Measurements from ENCODE around the gene FUNDC2. TPM values are rescaled to one million over a fixed set of nuclear protein-coding genes. Genes with fewer than 3 reads are reported as not detected.

FUNDC2 gene
- polyA plus RNA-seq, 1 donor: 94.9 TPM

GRCh38 chrX:155020591-155020990, 6.1 kb upstream of the FUNDC2 start:
- Histone ChIP-seq H3K4me3 (ENCODE audit: low read length) (no peak overlapping the region), H3K9me3 (ENCODE audit: control insufficient read depth, low read depth, low read length) (no peaks in the 10 kb centered on the region), H3K27me3 (ENCODE audit: control insufficient read depth, insufficient read depth, low read length) (no peaks in the 10 kb centered on the region), H3K27ac (ENCODE audit: low read length) (no peak overlapping the region), H3K4me1 (ENCODE audit: control insufficient read depth, insufficient read depth, low read length) (peaks cover 4% of the 10 kb centered on the region), H3K36me3 (ENCODE audit: control insufficient read depth, insufficient read depth, low read length) (no peaks in the 10 kb centered on the region)
- no CpG with 5 or more reads among the region's 3 CpGs for WGBS (ENCODE audit: insufficient coverage, low lambda C conversion rate)
- DNase-seq: no peak

- WGBS (ENCODE audit: insufficient coverage, low lambda C conversion rate): no CpG with 5 or more reads among the region's 1 CpG
- no peaks in the 10 kb centered on the region for H3K27me3 ChIP-seq (ENCODE audit: control insufficient read depth, insufficient read depth, low read length)
- no peak for DNase-seq
- no peak within 1 kb of the TSS for H3K27ac ChIP-seq (ENCODE audit: low read length)
- H3K36me3 ChIP-seq (ENCODE audit: control insufficient read depth, insufficient read depth, low read length): no peaks in the 10 kb centered on the region
- no peak within 1 kb of the TSS for H3K4me3 ChIP-seq (ENCODE audit: low read length)
- peaks cover 4% of the 10 kb centered on the region for H3K4me1 ChIP-seq (ENCODE audit: control insufficient read depth, insufficient read depth, low read length)
- no peaks in the 10 kb centered on the region for H3K9me3 ChIP-seq (ENCODE audit: control insufficient read depth, low read depth, low read length)
These were observed 4.1 kb upstream of the FUNDC2 start, which contains the start of gene F8 for GRCh38 chrX:155022585-155022984. TSS of gene F8 (minus strand) at chrX:155022723. CDS start at chrX:155022552, 171 bp downstream.

DNA sequence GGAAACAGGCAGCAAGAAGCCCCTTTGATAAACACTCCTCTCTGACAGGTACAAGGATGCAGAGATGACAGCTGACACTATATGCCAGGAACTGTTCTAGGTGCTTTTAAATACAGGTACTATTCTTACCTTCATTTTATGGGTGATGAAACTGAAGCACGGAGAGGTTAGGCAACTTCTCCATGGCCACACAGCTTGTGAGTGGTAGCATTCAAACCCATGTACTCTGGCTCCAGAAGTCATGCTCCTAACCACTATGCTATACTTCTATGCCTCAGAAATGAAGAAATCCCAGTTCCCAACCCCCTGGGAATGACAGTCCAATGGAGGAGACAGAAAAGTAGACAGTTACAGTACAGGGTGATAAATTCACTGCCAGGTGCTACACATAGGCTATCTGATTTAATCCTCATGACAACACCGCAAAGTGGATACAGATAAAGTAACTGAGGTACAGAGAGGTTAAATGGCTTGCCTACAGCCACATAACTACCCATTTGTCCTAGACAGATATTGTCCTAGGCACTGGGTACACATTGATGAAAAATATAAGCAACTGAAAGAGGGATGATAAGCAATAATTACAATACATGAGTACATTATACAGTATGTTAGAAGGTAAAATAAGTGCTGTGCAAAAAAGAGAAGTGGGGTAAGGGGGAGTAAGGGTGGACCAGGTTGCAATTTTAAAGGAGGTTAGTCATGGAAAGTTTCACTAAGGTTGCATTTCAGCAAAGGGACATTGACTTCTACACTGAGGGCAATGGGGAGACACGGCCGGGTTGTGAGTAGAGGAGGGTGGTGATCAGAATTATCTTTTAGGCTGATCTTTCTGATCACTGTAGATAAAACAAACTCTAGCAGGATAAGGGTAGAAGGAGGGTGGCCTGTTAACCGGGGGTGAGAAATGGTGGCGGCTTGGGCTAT, 2.5 kb upstream of the FUNDC2 start:
- Histone ChIP-seq H3K36me3 (ENCODE audit: control insufficient read depth, insufficient read depth, low read length) (no peaks in the 10 kb centered on the region), H3K4me1 (ENCODE audit: control insufficient read depth, insufficient read depth, low read length) (peaks cover 9% of the 10 kb centered on the region), H3K9me3 (ENCODE audit: control insufficient read depth, low read depth, low read length) (no peaks in the 10 kb centered on the region), H3K4me3 (ENCODE audit: low read length) (no peak overlapping the region), H3K27me3 (ENCODE audit: control insufficient read depth, insufficient read depth, low read length) (no peaks in the 10 kb centered on the region), H3K27ac (ENCODE audit: low read length) (no peak overlapping the region)
- DNase-seq: no peak
- WGBS (ENCODE audit: insufficient coverage, low lambda C conversion rate): no CpG with 5 or more reads among the region's 6 CpGs

GRCh38 chrX:155026420-155026726, 271 bp upstream of the FUNDC2 start:
- H3K27ac ChIP-seq (ENCODE audit: low read length): peak overlapping the region; percentile 92
- H3K27me3 ChIP-seq (ENCODE audit: control insufficient read depth, insufficient read depth, low read length): no peaks in the 10 kb centered on the region
- no peaks in the 10 kb centered on the region for H3K9me3 ChIP-seq (ENCODE audit: control insufficient read depth, low read depth, low read length)
- H3K4me3 ChIP-seq (ENCODE audit: low read length): peak overlapping the region; percentile 49
- H3K36me3 ChIP-seq (ENCODE audit: control insufficient read depth, insufficient read depth, low read length): no peaks in the 10 kb centered on the region
- H3K4me1 ChIP-seq (ENCODE audit: control insufficient read depth, insufficient read depth, low read length): peaks cover 9% of the 10 kb centered on the region
- no peak for DNase-seq
- WGBS (ENCODE audit: insufficient coverage, low lambda C conversion rate): 0% methylated on average over 1 of the region's 16 CpGs

- Histone ChIP-seq H3K4me3 (ENCODE audit: low read length) (peak overlapping the region; percentile 67), H3K27me3 (ENCODE audit: control insufficient read depth, insufficient read depth, low read length) (no peaks in the 10 kb centered on the region), H3K4me1 (ENCODE audit: control insufficient read depth, insufficient read depth, low read length) (peaks cover 9% of the 10 kb centered on the region), H3K36me3 (ENCODE audit: control insufficient read depth, insufficient read depth, low read length) (no peaks in the 10 kb centered on the region), H3K27ac (ENCODE audit: low read length) (peak overlapping the region; percentile 92), H3K9me3 (ENCODE audit: control insufficient read depth, low read depth, low read length) (no peaks in the 10 kb centered on the region)
- peak; percentile 16 to 55 for DNase-seq
- WGBS (ENCODE audit: insufficient coverage, low lambda C conversion rate): 0% methylated on average over 2 of the region's 14 CpGs
These were observed 944 bp downstream of the FUNDC2 start for GRCh38 chrX:155027509-155028066.

DNA sequence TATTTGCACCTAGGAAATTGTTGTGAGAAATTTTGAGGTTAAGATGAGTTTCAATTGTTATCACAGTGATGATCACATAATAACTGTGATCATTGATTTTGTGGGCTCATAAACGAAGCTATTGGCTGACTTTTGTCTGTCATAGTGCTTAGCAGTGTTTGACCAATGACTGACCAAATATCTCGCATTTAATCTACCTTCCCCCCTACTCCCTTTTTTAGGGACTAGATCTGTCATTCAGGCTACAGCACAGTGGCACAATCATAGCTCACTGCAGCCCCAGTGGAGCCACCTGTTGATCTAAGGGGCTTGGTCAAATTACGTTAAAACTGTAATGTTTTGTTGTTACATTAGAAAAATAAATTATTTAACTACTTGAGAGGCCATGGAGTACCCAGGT, 1.5 kb downstream of the FUNDC2 start:
- WGBS (ENCODE audit: insufficient coverage, low lambda C conversion rate): no CpG with 5 or more reads among the region's 3 CpGs

GRCh38 chrX:155028877-155029291, 2.2 kb downstream of the FUNDC2 start:
- no peaks in the 10 kb centered on the region for H3K27me3 ChIP-seq (ENCODE audit: control insufficient read depth, insufficient read depth, low read length)
- H3K36me3 ChIP-seq (ENCODE audit: control insufficient read depth, insufficient read depth, low read length): no peaks in the 10 kb centered on the region
- no peak overlapping the region for H3K4me3 ChIP-seq (ENCODE audit: low read length)
- no peak overlapping the region for H3K27ac ChIP-seq (ENCODE audit: low read length)
- H3K9me3 ChIP-seq (ENCODE audit: control insufficient read depth, low read depth, low read length): no peaks in the 10 kb centered on the region
- no CpG with 5 or more reads among the region's 2 CpGs for WGBS (ENCODE audit: insufficient coverage, low lambda C conversion rate)
- peaks cover 9% of the 10 kb centered on the region for H3K4me1 ChIP-seq (ENCODE audit: control insufficient read depth, insufficient read depth, low read length)
- DNase-seq: peak in 1 of 2 donors; percentile 9

More for the DNA sequence above, 1.5 kb downstream of the FUNDC2 start:
- Histone ChIP-seq H3K4me3 (ENCODE audit: low read length) (peak overlapping the region; percentile 67), H3K36me3 (ENCODE audit: control insufficient read depth, insufficient read depth, low read length) (no peaks in the 10 kb centered on the region), H3K9me3 (ENCODE audit: control insufficient read depth, low read depth, low read length) (no peaks in the 10 kb centered on the region), H3K4me1 (ENCODE audit: control insufficient read depth, insufficient read depth, low read length) (peaks cover 9% of the 10 kb centered on the region), H3K27me3 (ENCODE audit: control insufficient read depth, insufficient read depth, low read length) (no peaks in the 10 kb centered on the region), H3K27ac (ENCODE audit: low read length) (peak overlapping the region; percentile 92)
- DNase-seq: no peak

GRCh38 chrX:155031657-155032056, 5.0 kb downstream of the FUNDC2 start:
- Histone ChIP-seq H3K9me3 (ENCODE audit: control insufficient read depth, low read depth, low read length) (no peaks in the 10 kb centered on the region), H3K27me3 (ENCODE audit: control insufficient read depth, insufficient read depth, low read length) (no peaks in the 10 kb centered on the region), H3K27ac (ENCODE audit: low read length) (no peak overlapping the region), H3K4me1 (ENCODE audit: control insufficient read depth, insufficient read depth, low read length) (peaks cover 5% of the 10 kb centered on the region), H3K36me3 (ENCODE audit: control insufficient read depth, insufficient read depth, low read length) (no peaks in the 10 kb centered on the region), H3K4me3 (ENCODE audit: low read length) (no peak overlapping the region)
- WGBS (ENCODE audit: insufficient coverage, low lambda C conversion rate): no CpG with 5 or more reads among the region's 5 CpGs
- no peak for DNase-seq

GRCh38 chrX:155035688-155036087, 9.0 kb downstream of the FUNDC2 start:
- Histone ChIP-seq H3K4me3 (ENCODE audit: low read length) (no peak overlapping the region), H3K36me3 (ENCODE audit: control insufficient read depth, insufficient read depth, low read length) (no peaks in the 10 kb centered on the region), H3K9me3 (ENCODE audit: control insufficient read depth, low read depth, low read length) (no peaks in the 10 kb centered on the region), H3K27ac (ENCODE audit: low read length) (no peak overlapping the region), H3K27me3 (ENCODE audit: control insufficient read depth, insufficient read depth, low read length) (no peaks in the 10 kb centered on the region), H3K4me1 (ENCODE audit: control insufficient read depth, insufficient read depth, low read length) (no peaks in the 10 kb centered on the region)
- no peak for DNase-seq
- no CpG with 5 or more reads among the region's 4 CpGs for WGBS (ENCODE audit: insufficient coverage, low lambda C conversion rate)

- no peak overlapping the region for H3K4me3 ChIP-seq (ENCODE audit: low read length)
- no peaks in the 10 kb centered on the region for H3K4me1 ChIP-seq (ENCODE audit: control insufficient read depth, insufficient read depth, low read length)
- no peaks in the 10 kb centered on the region for H3K9me3 ChIP-seq (ENCODE audit: control insufficient read depth, low read depth, low read length)
- no peaks in the 10 kb centered on the region for H3K27me3 ChIP-seq (ENCODE audit: control insufficient read depth, insufficient read depth, low read length)
- no peak for DNase-seq
- no CpG with 5 or more reads among the region's 6 CpGs for WGBS (ENCODE audit: insufficient coverage, low lambda C conversion rate)
- peaks cover 11% of the 10 kb centered on the region for H3K36me3 ChIP-seq (ENCODE audit: control insufficient read depth, insufficient read depth, low read length)
- no peak overlapping the region for H3K27ac ChIP-seq (ENCODE audit: low read length)
These were observed 19.6 kb downstream of the FUNDC2 start for GRCh38 chrX:155046129-155046810.

All from large intestine (tissue), 3 donors.